Subcutaneous adipose tissue (tissue), 4 donors: ENCODE results near the gene CBX4. TPM values are rescaled to one million over a fixed set of nuclear protein-coding genes. Genes with fewer than 3 reads are reported as not detected.

ENCODE experiments used
- CTCF ChIP-seq: fragments of 450-650 bp; IDR thresholded peaks from one replicate; pipeline ENCODE4 v1.5.1; 2016; ENCODE audit warnings: low read depth, mild to moderate bottlenecking, control low read depth, antibody characterized with exemption, moderate library complexity
- total RNA-seq, 4 donors: library from RNA; depleted of rRNA; stranded (reverse); fragments of >200 nt; gene quantifications; one replicate each; pipeline ENCODE4 v1.1.0, GENCODE V29; 2016

The CBX4 gene
- total RNA-seq, 4 donors from 2014 or later: 3.9 to 9.6 (median 7.6) TPM

DNA sequence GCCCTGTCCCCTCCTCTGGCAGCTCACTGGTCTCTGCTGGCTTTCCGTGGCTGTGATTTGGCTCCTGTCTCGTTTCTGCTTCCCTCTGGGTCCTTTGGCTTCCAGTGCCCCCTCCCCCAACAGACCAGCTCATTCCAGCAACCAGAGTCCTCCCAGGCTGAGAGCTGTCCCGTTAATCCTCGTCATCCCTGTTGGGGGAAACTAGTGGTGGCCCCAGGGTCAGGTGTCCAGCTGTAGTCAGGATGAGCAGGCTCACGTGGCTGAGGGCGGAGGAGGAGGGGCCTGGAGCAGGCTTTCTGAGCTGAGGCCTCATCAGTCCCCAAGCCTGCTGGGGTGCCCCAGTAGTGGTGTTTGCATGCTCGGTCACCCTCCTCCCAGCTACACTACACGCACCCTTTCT, 10.7 kb upstream of the CBX4 start:
- TF ChIP-seq CTCF: no peak

DNA sequence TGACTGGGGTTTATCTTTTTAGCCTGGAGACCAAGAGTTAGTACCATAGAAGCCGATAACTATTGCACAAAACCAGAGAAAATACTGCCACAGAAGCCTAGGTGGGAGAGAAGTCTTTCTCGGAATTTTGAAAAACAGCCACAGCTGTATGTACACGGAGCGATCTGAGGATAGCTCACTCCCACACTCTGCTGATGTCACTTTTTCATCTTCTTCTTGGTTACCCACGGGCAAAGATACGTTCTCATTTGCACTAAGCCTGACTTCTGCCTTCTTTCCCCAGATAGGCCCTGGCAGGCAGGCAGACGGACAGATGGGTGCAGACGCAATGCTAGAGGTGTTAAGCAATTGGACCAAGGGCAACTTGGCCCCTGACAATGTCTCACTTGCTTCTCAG, 9.1 kb upstream of the CBX4 start:
- TF ChIP-seq CTCF: no peak

GRCh38 chr17:79847698-79848369, 8.6 kb upstream of the CBX4 start:
- TF ChIP-seq CTCF: no peak

DNA sequence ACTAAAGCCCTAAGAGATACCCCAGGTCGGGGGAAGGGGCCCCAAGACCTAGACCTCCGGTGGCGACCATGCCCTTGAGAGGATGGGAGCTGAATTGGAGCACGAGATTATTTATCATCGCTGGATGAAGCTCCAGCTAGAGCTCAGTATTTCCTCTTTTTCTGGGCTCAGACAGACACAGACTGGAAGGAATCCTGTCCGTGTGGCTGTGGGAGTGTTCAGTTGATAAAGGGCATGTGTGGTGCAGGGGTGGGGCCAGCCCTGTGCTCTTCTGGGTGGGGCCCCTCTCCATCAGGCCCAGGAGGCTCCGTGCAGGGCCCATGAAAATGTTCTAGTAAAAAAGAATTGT, 6.3 kb upstream of the CBX4 start:
- no peak for TF ChIP-seq CTCF

DNA sequence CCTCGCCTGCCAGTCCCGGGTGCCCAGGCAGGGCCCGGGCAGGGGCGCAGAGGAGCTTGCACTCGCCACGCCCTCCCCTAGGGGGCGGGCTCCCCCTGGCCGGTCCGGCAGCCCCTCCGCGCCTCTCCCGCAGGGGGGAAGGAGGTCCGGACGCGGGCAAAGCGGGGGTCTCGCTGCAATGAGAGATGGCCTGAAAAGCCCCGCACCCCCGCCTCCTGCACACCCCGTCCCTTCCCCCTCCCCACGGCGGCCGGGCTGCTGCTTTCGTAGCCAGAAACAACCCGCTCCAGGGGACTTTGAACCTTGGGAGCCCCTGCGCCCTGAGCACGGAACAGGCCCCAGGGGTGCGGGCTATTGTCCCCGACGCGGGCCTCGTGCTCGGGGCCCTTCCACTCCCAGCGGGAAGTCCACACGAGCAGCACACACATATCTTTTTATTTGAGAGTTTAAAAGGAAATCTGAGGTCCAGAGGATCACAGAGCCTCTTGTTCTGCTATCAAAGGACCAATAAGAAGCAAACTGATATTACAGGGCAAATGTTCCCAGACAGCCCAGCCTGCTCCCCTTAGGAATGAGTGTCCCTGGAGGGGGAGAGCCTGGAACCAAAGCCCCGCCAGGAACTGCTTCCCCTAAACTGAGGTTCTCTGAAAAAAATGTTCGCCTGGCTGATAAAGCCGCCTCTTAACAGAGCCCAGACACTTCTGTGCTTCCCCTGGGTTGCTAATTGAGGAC, 5.8 kb upstream of the CBX4 start:
- no peak for TF ChIP-seq CTCF

GRCh38 chr17:79843816-79844800, 4.9 kb upstream of the CBX4 start:
- no peak for TF ChIP-seq CTCF

DNA sequence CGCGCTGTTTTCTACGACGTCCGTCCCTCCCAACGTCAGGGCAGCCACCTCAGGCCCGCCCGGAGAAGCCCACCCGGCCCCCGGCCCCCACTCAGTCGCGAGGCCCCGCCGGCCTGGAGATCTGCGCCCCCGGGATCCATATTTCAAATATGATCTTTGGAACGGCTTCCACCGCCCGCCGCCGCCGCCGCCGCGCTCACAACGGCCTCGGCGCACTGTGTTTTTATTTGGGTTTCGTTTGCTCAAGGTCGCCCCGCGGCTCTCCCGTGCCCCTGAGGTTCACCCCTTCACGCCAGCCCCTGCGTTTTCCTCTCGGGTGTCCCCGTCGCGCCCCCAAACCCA, 4.2 kb upstream of the CBX4 start:
- no peak for TF ChIP-seq CTCF
